ENCODE results near the gene GNG12. TPM values are rescaled to one million over a fixed set of nuclear protein-coding genes. Genes with fewer than 3 reads are reported as not detected.

Gene GNG12
- total and polyA plus RNA-seq, 8 donors, result 51.2 to 71.9 (median 57.1) TPM

DNA sequence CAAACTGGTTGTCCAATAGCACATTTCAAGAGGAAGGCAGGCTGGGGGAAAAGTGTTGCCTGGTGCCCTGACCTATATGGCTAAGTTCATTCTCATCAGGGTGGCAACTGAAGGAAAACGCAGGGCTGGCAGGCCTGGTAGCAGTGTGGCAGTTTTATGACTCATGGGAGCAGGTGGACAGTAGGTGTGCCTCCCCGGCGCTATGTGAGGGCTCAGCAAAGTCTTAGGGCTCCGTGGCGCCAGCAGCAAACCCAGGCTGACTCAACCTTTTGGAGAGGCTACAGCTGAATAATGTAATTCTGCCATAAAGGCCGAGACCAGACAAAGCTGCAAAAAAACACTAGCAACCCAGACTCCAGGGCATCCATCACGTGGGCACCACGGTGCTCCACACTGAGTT, 124.7 kb downstream of the GNG12 start:
- DNase-seq (no peak), ATAC-seq (no peak)
- Histone ChIP-seq H3K4me3 (no peak overlapping the region), H3K27me3 (no peaks in the 10 kb centered on the region), H3K36me3 (no peaks in the 10 kb centered on the region), H3K27ac (no peak overlapping the region), H3K9me3 (no peaks in the 10 kb centered on the region), H3K4me1 (peaks cover 6 to 8% of the 10 kb centered on the region in 2 donors)
- intact Hi-C loops (cut with DNase I), result no loop called here
- TF ChIP-seq CTCF (IDR thresholded peaks at IDR 0.05), result no peak

- DNase-seq, result peak in 1 of 4 donors; percentile 44
- H3K36me3 ChIP-seq, result no peaks in the 10 kb centered on the region
- intact Hi-C loops (cut with DNase I), result no loop called here
- no peak overlapping the region for H3K4me3 ChIP-seq
- H3K27ac ChIP-seq, result no peak overlapping the region
- no peaks in the 10 kb centered on the region for H3K9me3 ChIP-seq
- H3K27me3 ChIP-seq, result no peaks in the 10 kb centered on the region
- ATAC-seq, result no peak
- H3K4me1 ChIP-seq, result no peaks in the 10 kb centered on the region
- TF ChIP-seq CTCF (IDR thresholded peaks at IDR 0.05), result no peak
These were observed 127.4 kb downstream of the GNG12 start for GRCh38 chr1:67705735-67706453.

DNA sequence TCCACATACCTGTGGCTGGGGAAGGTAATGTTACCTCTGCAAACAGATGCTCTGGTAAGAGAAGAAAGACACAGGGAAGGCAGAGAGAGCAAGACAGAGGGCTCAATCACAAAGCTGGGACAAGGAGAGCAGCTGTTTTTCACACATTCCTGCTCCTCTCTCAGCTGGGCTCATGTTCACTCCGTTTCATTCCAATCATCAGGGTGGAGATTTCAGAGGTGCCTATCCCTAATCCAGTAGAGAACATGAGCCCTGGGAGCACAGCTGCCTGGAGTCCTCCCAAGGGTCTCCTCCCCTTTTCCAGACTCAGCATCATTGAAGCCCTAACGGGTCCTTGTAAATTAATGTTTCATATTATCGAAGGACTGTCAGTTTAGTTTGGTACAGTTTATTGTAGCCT, 128.9 kb downstream of the GNG12 start:
- H3K27ac ChIP-seq, result no peak overlapping the region
- DNase-seq, result no peak
- H3K4me1 ChIP-seq, result no peaks in the 10 kb centered on the region
- no peaks in the 10 kb centered on the region for H3K9me3 ChIP-seq
- H3K4me3 ChIP-seq, result no peak overlapping the region
- H3K36me3 ChIP-seq, result no peaks in the 10 kb centered on the region
- no peak for ATAC-seq
- TF ChIP-seq CTCF (IDR thresholded peaks at IDR 0.05), result no peak
- intact Hi-C loops (cut with DNase I), result no loop called here
- no peaks in the 10 kb centered on the region for H3K27me3 ChIP-seq

DNA sequence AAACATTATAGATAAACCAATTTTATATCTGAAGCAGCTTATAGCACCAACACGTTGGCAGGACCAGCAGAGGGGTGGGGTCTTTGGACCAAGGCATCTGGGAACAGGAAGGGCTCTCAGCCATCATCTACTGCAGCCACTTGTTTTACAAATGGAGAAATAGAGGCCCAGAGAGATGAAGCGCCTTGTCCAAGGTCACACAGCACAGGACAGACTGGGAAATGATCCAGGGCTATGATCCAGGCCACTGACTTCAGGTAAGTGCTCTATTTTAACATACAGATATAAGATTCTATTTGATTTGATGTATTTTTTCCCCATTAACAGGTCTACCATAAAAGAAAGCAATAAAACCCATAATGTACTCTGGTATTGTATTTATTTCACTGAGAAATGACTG, 131.4 kb downstream of the GNG12 start:
- H3K4me1 ChIP-seq, result no peaks in the 10 kb centered on the region
- H3K27me3 ChIP-seq, result no peaks in the 10 kb centered on the region
- H3K9me3 ChIP-seq, result no peaks in the 10 kb centered on the region
- no peak for TF ChIP-seq CTCF (IDR thresholded peaks at IDR 0.05)
- DNase-seq (no peak), ATAC-seq (no peak)
- no peaks in the 10 kb centered on the region for H3K36me3 ChIP-seq
- no peak overlapping the region for H3K27ac ChIP-seq
- intact Hi-C loops (cut with DNase I), result no loop called here
- no peak overlapping the region for H3K4me3 ChIP-seq

DNA sequence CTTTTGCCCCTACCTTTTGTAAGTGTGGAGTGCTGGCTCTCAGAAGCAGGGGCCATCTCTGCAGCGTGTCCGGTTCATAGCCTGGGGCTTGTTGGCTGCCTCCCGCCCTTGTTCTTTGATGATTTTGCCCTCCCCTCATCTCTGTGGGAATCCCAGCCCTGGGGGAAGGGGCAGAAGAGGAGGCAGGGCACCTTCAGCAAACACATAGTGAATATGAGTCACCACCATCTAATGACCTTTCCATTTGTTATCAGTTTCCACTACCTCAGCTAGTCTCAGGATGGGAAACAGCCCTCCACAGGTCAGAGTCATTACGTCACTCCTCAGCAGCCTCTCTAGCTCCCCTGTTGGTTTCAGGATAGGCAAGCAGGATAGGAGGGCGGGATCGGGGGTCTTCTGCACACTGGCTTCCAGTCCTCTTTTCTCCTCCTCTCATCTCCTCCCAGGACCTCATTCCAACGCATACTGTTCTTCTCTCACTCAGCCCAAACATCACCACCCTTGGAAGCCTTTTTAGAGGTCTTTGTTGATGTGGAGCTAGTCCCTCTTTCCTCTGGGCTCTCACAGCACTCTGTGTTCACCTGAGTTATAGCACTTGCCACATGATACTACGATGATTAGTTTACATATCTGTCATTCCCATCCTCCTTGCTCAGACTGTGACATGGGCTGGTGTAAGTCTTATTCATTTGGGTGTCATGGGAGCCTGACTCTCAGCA, 132.4 kb downstream of the GNG12 start:
- TF ChIP-seq CTCF (IDR thresholded peaks at IDR 0.05), result no peak
- Histone ChIP-seq H3K9me3 (no peaks in the 10 kb centered on the region), H3K27ac (no peak overlapping the region), H3K4me3 (no peak overlapping the region), H3K36me3 (no peaks in the 10 kb centered on the region), H3K27me3 (no peaks in the 10 kb centered on the region), H3K4me1 (no peaks in the 10 kb centered on the region)
- ATAC-seq, result peak; percentile 64
- intact Hi-C loops (cut with DNase I), result no loop called here
- no peak for DNase-seq

All from left lung (tissue), 10 donors.